Peyer's patch (tissue), 4 donors: Measurements from ENCODE around the gene PSMG4. TPM values are rescaled to one million over a fixed set of nuclear protein-coding genes. Genes with fewer than 3 reads are reported as not detected.

Experiments used
- DNase-seq, 3 donors: peaks; one replicate each; pipeline ENCODE4 v3.0.0-alpha.2; 2017 to 2019
- H3K27ac ChIP-seq, 4 donors: fragments of 200-600 bp; sonication (generic); one replicate each; pipeline ENCODE4 v1.5.1; 2016 to 2019
- H3K27me3 ChIP-seq, 2 donors: fragments of 200-600 bp; sonication (generic); one replicate each; pipeline ENCODE4 v1.5.1; 2019
- H3K36me3 ChIP-seq, 3 donors: fragments of 200-600 bp; sonication (generic); one replicate each; pipeline ENCODE4 v1.5.1; 2016 to 2019
- H3K4me1 ChIP-seq, 4 donors: fragments of 200-600 bp; sonication (generic); one replicate each; pipeline ENCODE4 v1.5.1; 2016 to 2019
- H3K4me3 ChIP-seq, 4 donors: fragments of 200-600 bp; sonication (generic); 1 replicate in 3 of 4; 2 replicates in 1 of 4; pipeline ENCODE4 v1.5.1; 2016 to 2019; ENCODE audit warnings: mild to moderate bottlenecking in 1 of 4
- H3K9me3 ChIP-seq, 4 donors: fragments of 200-600 bp; sonication (generic); one replicate each; pipeline ENCODE4 v1.5.1; 2016 to 2019; ENCODE audit warnings: mild to moderate bottlenecking in 1 of 4
- CTCF ChIP-seq, 6 experiments: fragments of 450-650 bp in 4 of 6; fragments of 200-600 bp in 2 of 6; sonication (generic) in 1 of 6; IDR thresholded peaks; one replicate each; pipeline ENCODE4 v1.5.1; 2017 to 2019; ENCODE audit warnings: antibody characterized with exemption in 6 of 6, mild to moderate bottlenecking in 3 of 6, moderate library complexity in 1 of 6
- POLR2A ChIP-seq, 2 donors: fragments of 450-650 bp; IDR thresholded peaks; one replicate each; pipeline ENCODE4 v1.5.1; 2017; ENCODE audit warnings: antibody characterized with exemption in 2 of 2, mild to moderate bottlenecking in 2 of 2, moderate library complexity in 2 of 2
- total RNA-seq, 4 donors: library from RNA; depleted of rRNA; stranded (reverse); fragments of >200 nt; gene quantifications; one replicate each; pipeline ENCODE4 v1.1.0, GENCODE V29; 2016

PSMG4 gene
- total RNA-seq, 4 donors from 2014 or later, result 6.6 to 16.8 (median 15.9) TPM

DNA sequence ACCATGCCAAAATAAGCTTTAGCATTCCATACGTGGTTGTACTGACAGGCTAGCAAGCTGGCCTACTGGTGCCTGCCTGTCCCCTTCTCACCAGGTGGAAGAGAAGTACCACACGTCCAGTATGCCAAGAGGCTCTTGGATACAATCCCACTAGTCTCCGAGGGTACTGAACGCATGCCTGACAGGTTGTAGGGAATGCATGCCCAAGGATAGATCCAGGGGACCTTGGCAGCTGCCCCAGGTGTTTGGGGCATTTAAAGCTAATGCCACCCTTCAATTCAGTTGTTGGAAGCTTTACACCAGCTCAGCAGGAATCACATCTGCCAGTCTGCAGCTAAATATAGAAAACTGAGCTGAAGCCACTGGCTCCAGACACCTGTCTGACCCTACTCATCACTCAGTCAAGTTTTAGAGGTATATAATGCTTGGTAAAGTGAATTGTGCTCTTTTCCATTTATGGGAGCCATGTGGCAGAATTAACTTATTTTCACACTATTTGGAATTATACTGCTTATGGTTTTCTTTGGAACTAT, 36.2 kb upstream of the PSMG4 start:
- Histone ChIP-seq H3K4me1 (peaks cover 9 to 11% (median 11%) of the 10 kb centered on the region in 4 donors), H3K36me3 (no peaks in the 10 kb centered on the region), H3K27ac (no peak overlapping the region), H3K9me3 (no peaks in the 10 kb centered on the region), H3K27me3 (peaks cover 5 to 9% of the 10 kb centered on the region in 2 donors), H3K4me3 (no peak overlapping the region)
- DNase-seq, result no peak
- TF ChIP-seq CTCF (IDR thresholded peaks at IDR 0.05), result no peak

- DNase-seq, result no peak
- H3K27ac ChIP-seq, result no peak overlapping the region
- H3K9me3 ChIP-seq, result no peaks in the 10 kb centered on the region
- H3K27me3 ChIP-seq, result peaks cover 10 to 37% of the 10 kb centered on the region in 2 donors
- no peak for TF ChIP-seq CTCF (IDR thresholded peaks at IDR 0.05)
- no peak for TF ChIP-seq POLR2A (IDR thresholded peaks at IDR 0.05)
- no peak overlapping the region for H3K4me3 ChIP-seq
- H3K36me3 ChIP-seq, result no peaks in the 10 kb centered on the region
- peaks cover 11 to 38% (median 35%) of the 10 kb centered on the region in 4 donors for H3K4me1 ChIP-seq
Observed at GRCh38 chr6:3226042-3226441, 32.7 kb upstream of the PSMG4 start.

DNA sequence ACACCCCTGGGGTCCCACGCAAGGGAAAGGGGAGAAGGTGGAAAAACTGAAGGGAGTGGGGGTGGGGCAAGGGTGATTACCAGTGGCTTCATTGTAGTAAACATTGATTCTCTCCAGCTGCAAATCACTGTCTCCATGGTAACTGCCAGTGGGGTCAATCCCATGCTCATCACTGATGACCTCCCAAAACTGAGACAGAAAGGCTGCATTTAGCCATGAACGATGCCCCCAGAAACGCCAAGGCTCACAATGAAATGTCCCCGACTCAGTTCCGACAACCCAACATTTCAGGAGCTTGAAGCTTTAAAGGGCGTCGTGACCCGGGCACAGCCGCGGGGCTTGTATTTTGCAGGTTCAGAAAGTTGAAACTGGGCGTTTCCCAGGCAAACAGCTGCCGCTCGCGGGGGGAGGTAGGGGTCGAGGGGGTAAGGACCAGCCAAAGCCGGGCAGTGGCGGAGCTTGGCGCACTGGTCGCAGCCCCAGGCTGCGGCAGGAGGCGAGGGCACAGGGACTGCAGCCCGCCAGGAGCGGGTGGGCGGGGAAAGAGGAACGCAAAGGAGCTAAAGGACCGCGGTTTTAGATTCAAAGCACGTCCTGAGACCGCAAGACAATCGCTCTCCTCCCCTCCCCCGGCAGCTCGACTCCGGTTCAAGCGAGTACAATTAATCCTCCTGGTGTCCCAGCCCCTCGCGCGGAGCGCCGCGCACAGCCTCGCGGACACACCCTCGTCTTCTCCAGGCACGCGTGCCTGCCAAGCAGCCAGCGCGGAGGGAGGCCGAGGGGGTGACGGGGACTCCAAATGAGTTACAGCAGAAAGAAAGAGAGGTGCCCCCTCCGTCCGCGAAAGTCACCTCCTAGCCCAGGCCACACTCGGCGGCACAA, 32.0 kb upstream of the PSMG4 start:
- H3K36me3 ChIP-seq, result no peaks in the 10 kb centered on the region
- H3K27ac ChIP-seq, result no peak overlapping the region
- H3K27me3 ChIP-seq, result peaks cover 10 to 37% of the 10 kb centered on the region in 2 donors
- DNase-seq, result no peak
- H3K4me1 ChIP-seq, result peaks cover 11 to 45% (median 41%) of the 10 kb centered on the region in 4 donors
- peak overlapping the region; percentile 6 to 45 (median 39) for H3K4me3 ChIP-seq
- TF ChIP-seq POLR2A (IDR thresholded peaks at IDR 0.05) (no peak), CTCF (IDR thresholded peaks at IDR 0.05) (no peak)
- no peaks in the 10 kb centered on the region for H3K9me3 ChIP-seq

DNA sequence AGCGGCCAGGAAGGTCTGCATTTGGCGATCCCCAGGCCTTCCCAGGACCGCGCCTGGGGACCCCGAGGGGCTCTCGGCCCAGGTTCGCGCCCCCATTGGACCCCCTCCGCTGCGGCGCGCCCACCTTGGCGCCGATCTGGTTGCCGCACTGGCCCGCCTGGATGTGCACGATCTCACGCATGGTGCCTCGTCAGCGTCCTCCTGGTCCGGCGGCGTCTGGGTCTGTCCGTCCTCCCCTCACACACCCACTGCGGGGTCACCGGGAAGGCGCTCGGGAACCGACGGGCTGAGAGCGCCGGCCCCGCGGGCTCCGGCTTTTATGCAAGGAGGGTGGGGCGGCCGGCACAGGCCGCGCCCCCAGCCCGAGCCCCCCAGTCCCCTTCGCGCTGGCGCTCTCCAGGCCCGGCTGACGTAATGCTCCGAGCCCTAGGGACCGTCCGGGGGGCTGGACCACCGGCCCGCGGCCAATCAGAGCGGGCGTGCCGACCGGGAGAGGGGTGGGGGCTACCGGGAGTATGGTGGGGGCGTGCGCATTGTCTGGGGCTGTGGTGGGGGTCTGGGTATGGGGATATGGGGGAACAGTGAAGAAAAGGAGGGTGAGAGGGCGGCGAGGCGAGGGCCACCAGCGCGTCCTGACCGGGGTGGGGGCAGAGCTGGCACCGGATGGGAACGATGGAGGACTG, 31.2 kb upstream of the PSMG4 start, which contains the start of gene TUBB2B:
Gene TUBB2B, minus strand, starts transcription at position 291 of the 683 bp plus-strand sequence. Its CDS starts 110 bp downstream, at position 181.
- Histone ChIP-seq H3K27ac (no peak within 1 kb of the TSS), H3K27me3 (peaks cover 10 to 37% of the 10 kb centered on the region in 2 donors)

More for the DNA sequence above, 31.2 kb upstream of the PSMG4 start, which contains the start of gene TUBB2B:
- Histone ChIP-seq H3K4me3 (peak within 1 kb of the TSS; percentile 11 to 45 (median 39)), H3K4me1 (peaks cover 11 to 51% (median 44%) of the 10 kb centered on the region in 4 donors), H3K9me3 (no peaks in the 10 kb centered on the region), H3K36me3 (no peaks in the 10 kb centered on the region)
- TF ChIP-seq CTCF (IDR thresholded peaks at IDR 0.05) (no peak), POLR2A (IDR thresholded peaks at IDR 0.05) (no peak)
- no peak for DNase-seq
